Neutrophil (primary cell): Measurements from ENCODE around the gene CELF2.

Experiments
- H3K27ac ChIP-seq: fragments of 200-600 bp; sonication (generic); 2 replicates; pipeline ENCODE4 v1.5.1; 2016; ENCODE audit warnings: mild to moderate bottlenecking, moderate library complexity
- H3K27me3 ChIP-seq: fragments of 200-600 bp; sonication (generic); 2 replicates; pipeline ENCODE4 v1.6.0; 2016; ENCODE audit warnings: mild to moderate bottlenecking
- H3K36me3 ChIP-seq: fragments of 200-600 bp; sonication (generic); 2 replicates; pipeline ENCODE4 v1.5.1; 2017
- H3K4me1 ChIP-seq, 2 experiments: fragments of 200-600 bp in 1 of 2; sonication (generic) in 1 of 2; 1 replicate in 1 of 2; 2 replicates in 1 of 2; pipeline versions ENCODE4 v1.5.1 to v1.6.1; 2013 to 2016; ENCODE audit warnings: low read depth in 1 of 2, low read length in 1 of 2, mild to moderate bottlenecking in 1 of 2, moderate library complexity in 1 of 2; ENCODE audit not compliant: control insufficient read depth in 1 of 2, insufficient read depth in 1 of 2
- H3K4me3 ChIP-seq, 2 experiments: fragments of 200-600 bp in 1 of 2; sonication (generic) in 1 of 2; 1 replicate in 1 of 2; 2 replicates in 1 of 2; pipeline ENCODE4 v1.5.1; 2013 to 2016; ENCODE audit warnings: low read depth in 1 of 2, low read length in 1 of 2, mild to moderate bottlenecking in 1 of 2, moderate library complexity in 1 of 2
- H3K9me3 ChIP-seq: fragments of 200-600 bp; sonication (generic); 2 replicates; pipeline ENCODE4 v1.5.1; 2016
- TF ChIP-seq, protein P1 (sequence below): fragments of 200-600 bp; sonication (generic); IDR thresholded peaks from 2 replicates; pipeline ENCODE4 v1.5.1; 2016; ENCODE audit warnings: antibody characterized with exemption

The CELF2 gene

GRCh38 chr10:11382187-11382586 is 364.5 kb downstream of the CELF2 start:
- H3K4me1 ChIP-seq = no peaks in the 10 kb centered on the region
- peaks cover 18% of the 10 kb centered on the region for H3K27me3 ChIP-seq
- no peaks in the 10 kb centered on the region for H3K36me3 ChIP-seq
- no peak overlapping the region for H3K27ac ChIP-seq
- no peaks in the 10 kb centered on the region for H3K9me3 ChIP-seq
- no peak overlapping the region for H3K4me3 ChIP-seq
- TF ChIP-seq, protein P1, sequence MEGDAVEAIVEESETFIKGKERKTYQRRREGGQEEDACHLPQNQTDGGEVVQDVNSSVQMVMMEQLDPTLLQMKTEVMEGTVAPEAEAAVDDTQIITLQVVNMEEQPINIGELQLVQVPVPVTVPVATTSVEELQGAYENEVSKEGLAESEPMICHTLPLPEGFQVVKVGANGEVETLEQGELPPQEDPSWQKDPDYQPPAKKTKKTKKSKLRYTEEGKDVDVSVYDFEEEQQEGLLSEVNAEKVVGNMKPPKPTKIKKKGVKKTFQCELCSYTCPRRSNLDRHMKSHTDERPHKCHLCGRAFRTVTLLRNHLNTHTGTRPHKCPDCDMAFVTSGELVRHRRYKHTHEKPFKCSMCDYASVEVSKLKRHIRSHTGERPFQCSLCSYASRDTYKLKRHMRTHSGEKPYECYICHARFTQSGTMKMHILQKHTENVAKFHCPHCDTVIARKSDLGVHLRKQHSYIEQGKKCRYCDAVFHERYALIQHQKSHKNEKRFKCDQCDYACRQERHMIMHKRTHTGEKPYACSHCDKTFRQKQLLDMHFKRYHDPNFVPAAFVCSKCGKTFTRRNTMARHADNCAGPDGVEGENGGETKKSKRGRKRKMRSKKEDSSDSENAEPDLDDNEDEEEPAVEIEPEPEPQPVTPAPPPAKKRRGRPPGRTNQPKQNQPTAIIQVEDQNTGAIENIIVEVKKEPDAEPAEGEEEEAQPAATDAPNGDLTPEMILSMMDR = no peak

DNA sequence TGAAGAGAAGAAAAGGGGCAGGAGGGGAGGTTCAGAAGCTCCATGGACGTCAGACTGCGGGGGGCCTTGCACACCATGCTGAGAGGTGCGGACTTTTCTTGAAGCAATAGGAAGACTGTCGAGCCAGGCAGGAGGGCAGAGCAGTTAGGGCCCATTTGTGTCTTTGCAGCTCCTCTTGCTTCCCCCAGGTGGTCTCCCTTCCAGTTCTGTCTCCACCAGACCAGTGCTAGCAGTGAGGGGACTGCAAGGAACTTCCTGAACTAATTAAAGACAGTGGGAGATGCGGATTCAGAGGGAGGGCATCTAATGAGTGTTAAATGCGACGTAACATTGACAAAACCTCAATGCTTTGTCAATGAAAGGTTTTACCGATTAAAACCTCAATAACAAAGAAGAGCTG is 368.4 kb downstream of the CELF2 start:
- Histone ChIP-seq H3K4me3 (no peak overlapping the region), H3K27ac (no peak overlapping the region), H3K9me3 (no peaks in the 10 kb centered on the region), H3K4me1 (no peaks in the 10 kb centered on the region), H3K36me3 (no peaks in the 10 kb centered on the region), H3K27me3 (peaks cover 16% of the 10 kb centered on the region)
- TF ChIP-seq, protein P1 = no peak
